Activated T-helper 9 cell treated with anti-CD3 and anti-CD28 coated beads, Interleukin-2, amount 50 U/mL, for 16 hours (primary cell): ENCODE data around the gene HSBP1.
A peak's percentile ranks its signal among the peaks of the same experiment; 100 is the strongest.

ENCODE experiments used
- DNase-seq: peaks from one replicate; pipeline ENCODE4 v3.0.0-alpha.2; 2020; ENCODE audit warnings: low read depth

The HSBP1 gene

DNA sequence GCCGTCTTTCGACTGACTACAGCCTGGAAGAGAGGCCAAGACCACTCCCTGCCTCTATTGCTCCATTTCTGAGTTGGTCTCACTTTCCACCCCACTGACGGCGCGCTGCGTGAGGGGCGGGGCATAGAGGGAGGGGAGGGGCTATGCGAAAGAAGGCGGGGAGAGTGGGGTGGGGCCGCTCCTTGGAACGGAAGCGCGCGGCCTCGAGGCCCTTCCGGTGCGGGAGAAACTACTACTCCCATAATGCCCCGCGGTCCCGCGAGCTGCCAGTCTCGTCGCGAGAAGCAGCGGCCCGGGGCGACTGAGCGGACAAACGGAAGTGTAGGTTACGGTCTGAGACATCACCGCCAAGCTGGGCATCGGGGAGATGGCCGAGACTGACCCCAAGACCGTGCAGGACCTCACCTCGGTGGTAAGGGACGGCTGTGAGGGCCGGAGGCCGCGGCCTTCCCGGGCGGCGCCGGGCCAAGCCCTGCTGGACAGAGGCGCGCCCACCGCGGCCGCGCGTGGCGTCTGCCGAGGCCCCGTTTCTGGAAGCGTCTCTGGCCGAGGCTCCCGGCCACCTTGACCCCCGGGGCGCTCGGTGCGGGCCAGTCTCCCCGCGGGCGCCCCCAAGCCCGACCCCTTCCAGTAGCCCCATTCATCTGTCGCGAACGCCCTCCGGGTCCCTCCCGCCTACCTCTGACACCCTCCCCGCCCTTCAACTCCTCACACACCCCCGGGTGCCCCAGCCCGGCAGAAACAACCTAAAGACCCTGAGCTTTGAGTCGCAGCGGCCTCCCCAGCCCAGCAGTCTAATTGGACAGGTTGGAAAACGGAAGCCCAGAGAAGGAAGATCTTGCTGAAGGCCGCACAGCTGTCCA, at the start of gene HSBP1:
Gene HSBP1, plus strand, starts transcription at position 269 of the 863 bp plus-strand sequence. Its CDS starts 99 bp downstream, at position 368.
- DNase-seq: peak; percentile 88

DNA sequence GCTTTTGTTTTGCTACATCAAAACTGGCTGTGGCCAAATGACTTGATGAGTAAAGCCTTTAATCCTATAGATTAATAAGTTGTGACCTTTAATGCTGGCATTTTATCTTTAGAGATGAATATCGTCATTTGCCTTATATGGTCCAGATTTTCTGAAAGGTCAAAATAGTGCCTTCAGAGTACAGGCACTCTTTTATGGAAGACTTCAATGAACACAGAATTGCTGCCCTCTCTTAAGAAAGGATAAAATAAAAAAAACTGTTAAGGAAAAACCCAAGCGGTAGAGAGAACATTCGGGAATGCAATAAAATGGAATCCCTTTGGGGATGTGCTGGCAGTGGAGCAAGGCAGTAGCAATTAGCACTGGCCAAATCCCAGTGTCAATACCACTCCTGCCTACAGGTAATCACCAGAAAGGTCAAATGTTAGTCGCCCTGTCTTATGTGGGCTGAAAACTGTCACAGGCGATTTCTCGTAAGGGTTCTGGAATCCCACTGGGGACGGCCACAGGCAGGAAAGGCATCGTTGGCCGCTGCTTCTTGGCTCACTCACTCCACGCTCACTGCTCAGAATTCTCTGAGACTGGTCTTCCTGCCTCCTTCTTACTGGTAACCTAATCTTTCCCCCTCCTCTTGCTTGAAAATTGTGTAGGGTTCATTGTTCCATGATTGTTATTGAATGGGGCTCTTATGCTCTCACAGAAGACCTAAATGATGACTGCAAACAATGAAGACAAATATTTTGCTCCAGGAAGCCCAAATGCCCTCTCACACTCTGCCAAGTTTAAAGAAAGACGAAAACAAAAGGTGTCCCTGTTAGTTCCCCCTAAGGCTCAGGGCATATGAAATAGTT, 45.4 kb upstream of the HSBP1 start:
- DNase-seq: no peak

DNA sequence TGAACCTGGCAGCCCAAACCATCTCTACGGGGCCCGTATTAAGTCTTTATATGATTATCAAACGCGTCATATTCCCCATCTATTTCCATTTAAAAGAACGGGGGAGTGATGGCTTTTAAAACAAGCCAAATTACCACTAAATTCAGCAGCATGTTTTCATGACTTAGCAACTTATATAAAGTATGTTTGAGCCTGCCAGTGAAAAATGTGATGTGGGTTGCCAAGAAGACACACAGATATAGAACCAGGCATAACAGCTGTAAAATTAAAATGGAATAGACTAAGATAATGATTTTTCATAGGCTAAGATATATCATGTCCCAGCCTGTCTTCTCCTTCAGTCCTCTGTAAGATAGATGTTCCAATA, 44.8 kb upstream of the HSBP1 start:
- no peak for DNase-seq

DNA sequence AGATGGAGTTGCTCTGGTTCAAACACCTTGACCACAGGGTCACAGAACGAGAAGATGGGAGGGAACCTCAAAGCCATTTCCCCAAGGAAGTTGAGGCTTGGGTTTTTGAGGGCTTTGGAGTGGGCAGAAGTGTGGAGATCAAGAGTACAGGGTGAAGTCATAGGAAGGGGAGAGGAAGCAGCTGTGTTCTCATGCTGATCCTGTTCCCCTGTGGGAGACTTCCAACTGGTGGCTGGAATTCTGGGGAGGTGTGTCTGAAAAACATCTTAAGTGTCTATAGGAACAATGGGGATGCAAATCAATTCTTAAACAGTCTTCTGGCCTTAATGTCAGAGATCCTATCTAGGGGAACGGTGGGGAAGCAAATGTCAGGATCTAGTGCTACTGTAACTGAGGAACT, 38.8 kb upstream of the HSBP1 start:
- DNase-seq: no peak

DNA sequence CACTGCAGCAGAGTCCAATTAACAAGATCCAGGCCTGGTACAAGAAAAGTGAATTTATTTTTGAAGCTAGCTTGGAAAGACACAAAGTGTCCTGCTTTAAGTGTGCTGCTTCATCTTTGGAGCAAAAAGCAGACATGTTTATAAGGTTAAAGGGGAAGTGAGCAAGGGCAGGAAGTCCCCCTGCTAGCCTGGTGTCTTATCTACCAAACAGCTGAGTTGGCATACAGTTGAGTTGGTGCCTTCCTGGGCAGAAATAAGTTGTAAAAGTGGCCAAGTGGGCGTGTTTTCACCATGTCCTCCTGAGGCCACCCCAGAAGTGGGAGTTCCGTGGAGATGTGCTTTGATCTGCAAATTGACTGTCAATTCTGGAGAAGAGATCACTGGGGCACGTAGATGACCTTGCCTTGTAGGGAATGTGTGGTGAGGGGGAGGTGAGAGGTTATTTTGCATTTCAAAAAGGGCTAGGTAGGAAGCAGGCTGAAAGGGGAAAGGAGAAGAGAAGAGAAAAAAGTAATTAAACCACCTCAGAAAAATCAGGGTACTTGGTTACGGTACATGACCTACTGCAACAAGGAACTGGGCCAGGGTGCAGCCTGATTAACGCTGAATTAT, 38.3 kb upstream of the HSBP1 start:
- DNase-seq: no peak

DNA sequence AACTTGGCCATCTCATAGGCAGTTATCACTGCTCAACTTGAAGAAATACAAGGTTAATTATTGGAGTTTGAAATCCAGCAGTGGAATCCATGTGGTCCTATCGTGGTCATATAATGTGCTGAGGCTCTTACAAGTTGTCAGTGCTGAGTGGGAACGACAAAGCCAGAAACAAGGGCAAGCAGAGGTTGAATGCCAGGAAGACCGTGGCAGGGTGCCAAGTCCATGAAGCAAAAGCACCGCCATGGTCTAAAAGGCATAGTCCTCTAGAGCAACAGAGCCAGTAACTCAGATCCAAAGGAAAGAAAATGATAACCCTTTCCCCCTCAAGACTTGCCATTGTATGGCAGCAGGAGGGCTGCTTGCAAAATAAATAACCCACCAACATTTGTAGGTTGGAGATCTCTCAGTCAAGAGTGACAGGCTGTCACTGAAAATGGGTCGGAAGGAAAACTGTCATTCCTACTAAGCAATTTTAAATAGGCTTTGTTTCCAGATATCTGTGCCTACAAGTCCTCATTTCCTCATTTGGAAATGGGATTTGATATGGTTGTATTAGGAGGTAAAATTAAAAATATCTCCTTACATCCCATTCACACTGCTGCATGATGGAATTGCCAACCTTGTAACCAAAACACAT, 36.4 kb upstream of the HSBP1 start:
- DNase-seq: no peak

DNA sequence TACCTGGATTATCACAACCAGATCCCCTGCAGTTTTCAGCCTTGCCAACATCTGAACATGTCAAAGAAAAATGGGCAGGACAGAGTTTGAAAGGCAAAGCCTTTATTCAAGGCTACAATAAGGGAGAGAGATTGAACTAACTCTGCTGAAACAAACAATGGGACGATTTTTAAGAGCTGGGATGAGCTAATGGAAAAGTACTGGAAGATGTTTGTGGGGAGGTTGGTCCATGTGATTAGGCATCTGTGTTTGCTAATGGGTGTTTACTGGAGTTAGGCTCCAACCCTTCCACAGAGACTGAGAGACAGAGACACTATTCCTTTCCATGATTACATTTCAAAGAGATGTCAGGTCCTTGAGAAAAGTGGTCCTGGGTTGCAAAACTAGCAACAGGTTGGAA, 35.0 kb upstream of the HSBP1 start:
- DNase-seq: no peak

DNA sequence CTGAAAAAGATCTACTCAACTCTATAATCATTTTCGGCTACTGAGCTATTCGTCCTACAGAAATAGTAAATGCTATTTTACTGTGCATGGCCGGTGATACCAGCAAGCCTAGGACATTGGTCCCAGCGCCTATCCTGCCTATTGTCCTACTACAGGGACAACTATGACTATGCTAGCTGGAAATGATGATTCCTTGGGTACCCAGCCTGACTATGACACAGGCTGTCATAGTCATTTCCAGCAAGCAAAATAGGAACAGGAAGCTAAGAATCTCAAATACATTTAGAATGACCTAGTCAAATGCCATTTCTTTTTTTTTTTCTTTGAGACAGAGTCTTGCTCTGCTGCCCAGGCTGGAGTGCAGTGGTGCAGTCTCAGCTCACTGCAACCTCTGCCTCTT, 33.7 kb upstream of the HSBP1 start:
- DNase-seq: no peak

DNA sequence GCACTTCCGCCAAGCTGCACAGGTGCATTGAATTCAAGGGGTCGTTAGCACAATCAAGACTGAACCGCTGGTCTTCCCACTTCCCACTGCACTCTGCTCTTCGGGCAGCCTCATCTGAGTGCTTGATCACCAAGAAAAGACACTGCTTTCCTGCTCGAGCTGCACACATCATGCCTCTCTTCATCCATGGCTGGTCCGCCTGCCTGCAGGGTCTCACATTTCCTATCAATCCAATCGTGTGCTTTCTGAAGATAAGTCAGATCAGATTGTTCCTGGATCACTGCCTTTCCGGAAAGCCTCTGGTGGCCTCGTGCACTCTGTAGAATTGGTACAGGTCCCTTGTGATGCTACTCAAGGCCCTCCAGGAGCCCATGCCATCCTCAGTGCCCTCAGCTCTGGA, 30.8 kb upstream of the HSBP1 start:
- DNase-seq: no peak

DNA sequence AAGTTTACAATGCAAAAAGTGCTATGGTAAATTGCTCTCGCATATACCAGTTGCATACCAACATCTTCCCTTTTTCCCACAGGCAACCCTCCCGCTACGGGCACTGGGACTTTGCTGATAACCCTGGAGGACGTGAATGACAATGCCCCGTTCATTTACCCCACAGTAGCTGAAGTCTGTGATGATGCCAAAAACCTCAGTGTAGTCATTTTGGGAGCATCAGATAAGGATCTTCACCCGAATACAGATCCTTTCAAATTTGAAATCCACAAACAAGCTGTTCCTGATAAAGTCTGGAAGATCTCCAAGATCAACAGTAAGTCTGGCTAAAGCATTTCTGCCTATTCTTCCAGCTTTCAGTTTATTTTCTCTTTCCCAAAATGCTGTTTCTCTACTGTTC, 27.9 kb upstream of the HSBP1 start:
- no peak for DNase-seq

DNA sequence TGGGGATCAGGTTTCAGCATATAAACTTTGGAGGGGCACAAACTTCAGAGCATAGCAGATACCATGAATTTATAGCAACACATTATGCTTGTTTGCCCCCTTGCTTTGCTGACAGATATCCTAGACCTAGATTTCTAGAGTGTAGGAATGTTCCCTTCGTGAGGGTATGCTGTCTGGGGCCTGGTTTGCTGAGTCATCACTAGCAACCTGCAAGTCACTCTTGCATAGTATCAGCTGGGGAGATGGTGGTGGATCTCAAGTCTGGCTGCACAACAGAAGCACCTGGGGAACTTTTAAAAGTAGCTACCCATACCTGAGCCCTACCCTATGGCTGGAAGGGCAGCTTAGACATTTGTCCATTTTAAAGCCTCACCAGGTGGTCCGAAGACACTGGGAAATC, 22.3 kb upstream of the HSBP1 start:
- DNase-seq: no peak

DNA sequence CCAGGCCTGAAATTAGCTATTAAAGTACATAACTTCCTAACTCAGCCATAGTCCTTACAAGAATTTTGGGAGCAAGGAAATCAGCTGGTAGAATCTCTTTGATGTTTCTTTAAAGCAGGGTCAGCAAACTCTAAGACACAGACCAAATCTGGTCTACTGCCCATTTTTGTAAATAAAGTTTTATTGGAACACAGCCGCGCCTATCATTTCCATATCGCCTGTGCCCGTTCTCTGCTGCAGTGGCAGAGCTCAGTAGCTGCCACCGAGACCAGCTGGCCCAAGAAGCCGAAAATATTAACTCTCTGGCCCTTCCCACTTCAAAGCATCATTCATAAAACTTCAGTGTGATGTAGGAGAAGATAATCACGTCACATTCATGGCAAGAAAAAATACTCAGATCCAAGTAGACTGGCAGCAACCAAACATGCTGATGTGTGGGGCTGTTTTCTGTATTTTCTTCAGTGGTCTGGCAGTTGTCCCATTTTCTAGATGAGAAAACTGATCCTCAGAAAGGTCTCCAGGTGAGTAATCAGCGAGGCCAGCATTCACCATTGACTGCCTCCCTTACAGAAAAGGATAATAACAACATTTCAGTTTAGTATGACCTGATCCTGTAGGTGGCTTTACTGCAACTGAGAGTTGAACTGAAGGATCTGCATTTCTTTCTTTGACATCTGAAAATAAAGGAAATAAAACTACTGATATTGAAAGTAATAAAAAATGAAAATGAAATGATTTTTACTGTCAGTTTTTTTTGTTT, 18.0 kb upstream of the HSBP1 start:
- DNase-seq: no peak

DNA sequence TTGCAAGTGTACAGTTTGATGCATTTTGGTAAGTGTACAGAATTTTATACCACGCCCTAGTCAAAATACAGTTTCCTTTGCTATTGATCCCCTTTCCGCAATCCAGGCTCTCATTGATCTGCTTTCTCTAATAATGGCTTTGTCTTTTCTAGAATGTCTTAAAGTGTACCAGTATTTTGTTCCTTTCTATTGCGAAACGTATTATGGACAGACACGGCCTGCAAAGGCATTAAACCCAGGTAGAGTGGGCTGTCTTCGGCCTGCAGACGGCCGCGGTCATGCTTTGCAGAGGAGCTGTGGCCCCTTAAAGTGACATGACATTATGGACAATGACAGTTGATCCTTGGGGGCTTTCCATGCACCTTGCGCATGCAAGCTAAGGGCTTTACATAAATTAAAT, 15.9 kb upstream of the HSBP1 start:
- no peak for DNase-seq

DNA sequence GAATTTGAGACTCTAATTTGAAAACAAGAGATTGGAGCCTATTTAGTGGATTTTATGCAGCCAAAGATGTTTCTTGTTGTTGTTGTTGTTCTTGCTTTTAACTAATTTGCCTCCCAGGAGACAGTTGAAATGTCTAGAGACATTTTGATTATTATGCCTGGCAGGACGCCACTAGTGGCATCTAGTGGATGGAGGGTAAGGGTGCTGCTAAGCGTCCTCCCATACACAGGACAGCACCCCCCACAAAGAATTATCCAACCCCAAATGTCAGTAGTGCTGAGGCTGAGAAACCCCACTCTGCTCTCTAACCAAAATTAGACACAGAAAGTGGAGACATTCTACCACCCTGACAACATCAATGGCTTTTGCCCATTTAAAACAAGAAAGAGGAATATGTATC, 15.4 kb upstream of the HSBP1 start:
- no peak for DNase-seq

DNA sequence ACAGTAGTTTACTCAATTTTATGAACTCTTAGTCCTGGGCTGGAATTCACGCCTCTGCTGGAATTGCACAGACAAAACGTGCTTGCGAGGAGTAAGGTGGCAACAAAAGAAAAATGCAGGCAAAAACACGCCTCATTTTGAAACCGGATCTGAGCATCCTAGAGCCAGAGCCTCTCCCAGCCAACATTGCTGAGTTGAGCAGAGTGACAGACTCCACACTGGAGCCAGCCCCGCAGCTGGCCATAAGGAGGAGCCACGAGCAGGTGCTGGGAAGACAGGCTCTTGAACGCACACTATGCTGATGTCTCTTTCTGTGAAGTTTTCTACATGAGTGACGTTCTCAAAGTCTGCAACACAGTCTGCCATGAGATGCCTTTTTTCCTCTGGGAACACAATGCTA, 14.6 kb upstream of the HSBP1 start:
- DNase-seq: no peak

DNA sequence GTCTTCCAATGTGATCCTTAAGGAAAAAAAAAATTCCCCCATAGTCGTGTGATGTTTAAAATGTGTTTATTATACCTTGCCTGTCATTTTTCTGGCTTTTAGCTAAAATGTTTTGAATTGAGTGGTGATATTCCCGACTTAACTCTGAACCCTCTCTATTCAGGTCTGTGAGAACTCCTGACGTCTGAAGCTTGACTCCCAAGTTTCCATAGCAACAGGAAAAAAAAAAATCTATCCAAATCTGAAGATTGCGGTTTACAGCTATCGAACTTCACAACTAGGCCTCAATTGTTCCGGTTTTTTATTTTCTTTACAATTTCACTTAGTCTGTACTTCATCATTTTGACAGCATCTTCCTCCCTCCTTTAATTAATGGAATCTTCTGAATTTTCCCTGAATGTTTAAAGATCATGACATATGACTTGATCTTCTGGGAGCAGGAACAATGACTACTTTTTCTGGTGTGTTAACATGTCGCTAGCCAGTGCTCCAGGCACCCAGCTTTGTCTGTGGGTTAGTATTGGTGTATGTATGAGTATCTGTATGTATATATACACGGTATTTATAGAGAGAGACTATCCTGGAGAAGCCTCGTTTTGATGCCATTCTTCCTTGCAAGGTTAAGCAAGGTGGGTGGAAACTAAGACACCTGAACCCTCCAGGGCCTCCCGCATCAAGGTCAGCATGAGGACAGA, 12.8 kb upstream of the HSBP1 start:
- no peak for DNase-seq

DNA sequence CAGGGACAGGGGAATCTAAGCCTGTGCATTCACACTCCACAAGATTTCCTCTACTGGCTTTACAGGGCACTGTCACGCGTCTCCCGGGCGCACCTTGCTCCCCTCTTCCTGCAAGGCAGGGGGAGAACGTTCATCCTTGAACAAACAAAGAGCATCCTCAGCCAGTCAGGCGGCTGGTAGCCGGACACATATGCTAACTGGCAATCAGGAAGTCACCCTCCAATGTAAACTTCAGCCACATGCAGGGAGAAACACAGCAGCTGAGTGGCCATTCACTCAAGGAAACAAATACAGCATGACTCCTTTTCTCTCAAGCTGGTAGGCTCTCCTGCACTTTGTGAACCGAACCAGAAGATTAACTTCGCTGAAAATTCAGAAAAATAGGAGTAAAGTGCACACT, 10.8 kb upstream of the HSBP1 start:
- DNase-seq: no peak

DNA sequence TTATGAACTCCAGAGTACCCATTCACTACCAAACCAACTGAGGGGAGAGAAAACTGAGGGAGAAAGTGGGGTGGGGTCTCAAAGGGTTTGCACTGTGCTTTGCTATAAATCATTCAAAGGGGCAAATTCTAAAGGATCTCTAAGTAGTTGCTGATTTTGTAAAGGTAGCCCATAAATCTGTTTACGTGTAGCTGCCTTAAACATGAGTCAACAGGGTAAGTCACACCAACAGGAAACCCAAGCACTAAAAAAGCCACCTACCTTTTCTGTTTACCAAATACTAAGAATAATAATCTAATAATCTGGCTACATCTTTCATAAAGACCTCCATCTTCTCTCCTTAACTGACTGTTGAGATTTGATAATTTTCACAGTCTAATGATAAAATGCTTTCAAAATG, 8.4 kb upstream of the HSBP1 start:
- DNase-seq: no peak

DNA sequence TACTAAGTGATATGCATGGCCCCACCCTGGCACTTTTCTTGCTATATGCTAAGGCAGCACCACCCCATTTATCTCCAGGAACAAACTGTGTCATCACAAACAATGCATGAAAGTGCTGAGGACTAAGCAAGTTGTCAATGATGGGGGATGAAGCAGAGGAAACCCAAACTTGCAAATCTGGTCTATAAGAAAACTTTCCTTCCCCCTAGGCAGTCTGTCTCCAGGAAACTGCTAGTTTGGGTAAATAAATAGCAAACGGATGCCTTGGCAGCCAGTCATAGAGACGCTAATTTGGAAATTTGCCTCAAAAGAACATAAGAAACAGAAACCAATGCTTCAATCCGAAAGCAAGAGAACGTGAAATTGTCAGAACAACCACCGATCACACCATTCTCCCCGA, 5.6 kb upstream of the HSBP1 start:
- no peak for DNase-seq

DNA sequence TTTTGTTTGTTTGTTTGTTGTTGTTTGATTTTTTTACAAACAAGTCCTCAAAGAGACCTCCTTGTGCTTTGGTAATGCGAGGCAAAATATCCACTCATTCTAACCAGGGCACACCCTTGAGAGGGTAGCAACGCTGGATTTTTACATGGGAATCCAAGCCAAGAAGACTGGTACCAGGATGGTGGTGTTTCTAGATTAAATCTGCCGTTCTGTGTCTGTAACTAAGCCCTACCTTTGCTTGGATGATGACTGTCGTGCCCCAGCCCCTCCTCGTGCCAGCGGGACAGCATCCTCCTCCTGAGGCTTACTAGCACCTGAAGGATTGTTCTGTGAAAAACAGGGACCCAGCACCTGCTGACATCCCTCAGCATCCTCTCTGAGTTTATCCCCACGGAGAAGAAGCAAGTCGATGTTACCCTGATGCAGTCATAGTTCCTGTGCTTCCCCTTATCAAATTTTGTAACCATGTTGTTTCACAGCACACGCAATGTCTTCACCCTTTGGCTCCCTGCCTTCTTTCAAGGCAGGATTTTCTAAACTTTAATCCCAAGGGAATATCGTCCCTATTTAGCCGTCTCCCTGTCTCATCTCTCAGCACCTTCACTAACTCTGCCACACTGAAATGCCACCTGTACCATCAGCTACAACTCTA, 5.1 kb upstream of the HSBP1 start:
- no peak for DNase-seq

DNA sequence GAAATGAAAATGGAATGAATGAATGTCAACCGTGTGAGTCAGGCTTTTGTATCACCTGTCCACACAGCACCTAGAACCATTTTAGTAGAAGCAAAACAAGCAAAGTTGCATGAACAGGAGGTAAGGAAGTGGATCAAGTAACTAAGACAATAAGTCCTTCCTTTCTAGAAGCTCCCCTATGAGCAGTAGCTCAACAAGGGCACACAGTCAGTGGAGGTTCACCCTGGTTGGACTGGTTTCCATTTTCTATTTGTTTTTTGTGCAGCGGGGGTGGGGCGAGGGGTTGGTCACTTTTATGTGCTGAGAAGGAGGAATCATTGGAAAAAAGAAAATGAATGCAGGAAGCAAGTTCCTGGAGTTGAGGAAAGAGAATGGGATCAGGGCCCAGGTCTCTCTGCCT, 4.0 kb upstream of the HSBP1 start:
- no peak for DNase-seq
